Measurements from ENCODE around the gene ERBB3. TPM values are rescaled to one million over a fixed set of nuclear protein-coding genes. Genes with fewer than 3 reads are reported as not detected.

The ERBB3 gene
- total RNA-seq, 4 donors from 2014 or later: 177 to 209 (median 202) TPM

- WGBS, 2 donors: 61 to 64% methylated on average over 3 of the region's 3 CpGs
- H3K4me3 ChIP-seq (ENCODE audit: low read depth, poor library complexity, severe bottlenecking): no peak overlapping the region
- TF ChIP-seq CTCF (IDR thresholded peaks at IDR 0.05): no peak
- no peak for TF ChIP-seq POLR2A (IDR thresholded peaks at IDR 0.05)
- no peak for DNase-seq (ENCODE audit: low spot score in 2 of 2)
- intact Hi-C loops (cut with DNase I; ENCODE audit: low total_unique reads): no loop called here
Measured at GRCh38 chr12:56150563-56150962, 70.6 kb downstream of the ERBB3 start.

GRCh38 chr12:56151672-56152131 lies 71.7 kb downstream of the ERBB3 start:
- TF ChIP-seq POLR2A (IDR thresholded peaks at IDR 0.05) (no peak), CTCF (IDR thresholded peaks at IDR 0.05) (no peak)
- H3K4me3 ChIP-seq (ENCODE audit: low read depth, poor library complexity, severe bottlenecking): peak overlapping the region; percentile 49
- WGBS, 2 donors: 6 to 14% methylated on average over 12 of the region's 12 CpGs
- intact Hi-C loops (cut with DNase I; ENCODE audit: low total_unique reads): no loop called here
- peak; percentile 56 to 91 for DNase-seq (ENCODE audit: low spot score in 2 of 2)

GRCh38 chr12:56152132-56152755 lies 72.3 kb downstream of the ERBB3 start, which contains the start of gene MYL6B:
TSS of gene MYL6B (plus strand) at chr12:56152587. CDS start at chr12:56153919, 1,332 bp downstream.
- peak; percentile 93 to 99 for DNase-seq (ENCODE audit: low spot score in 2 of 2)
- intact Hi-C loops (cut with DNase I; ENCODE audit: low total_unique reads): no loop called here
- 0 to 1% methylated on average over 35 to 36 of the region's 37 CpGs for WGBS, 2 donors
- no peak for TF ChIP-seq CTCF (IDR thresholded peaks at IDR 0.05)
- no peak for TF ChIP-seq POLR2A (IDR thresholded peaks at IDR 0.05)
- H3K4me3 ChIP-seq (ENCODE audit: low read depth, poor library complexity, severe bottlenecking): peak within 1 kb of the TSS; percentile 49

Other genes starting within 250 kb of the ERBB3 start
- gene MMP19, start 237.2 kb upstream of the ERBB3 start, total RNA-seq: 1 to 10 TPM; 3.4 to 9.0 (median 5.1) TPM
- gene PYM1, start 152.3 kb upstream of the ERBB3 start, total RNA-seq: 10 to 100 TPM; 46.8 to 63.7 (median 49.1) TPM
- 100 to 1,000 TPM; 139 to 354 (median 176) TPM for gene DGKA, start 149.0 kb upstream of the ERBB3 start, total RNA-seq
- gene PMEL, start 114.1 kb upstream of the ERBB3 start, total RNA-seq: 10 to 100 TPM; 17.2 to 49.3 (median 34.2) TPM
- 10 to 100 TPM; 18.3 to 25.2 (median 24.0) TPM for gene CDK2, start 113.3 kb upstream of the ERBB3 start, total RNA-seq
- gene RAB5B, start 106.1 kb upstream of the ERBB3 start, total RNA-seq: 100 to 1,000 TPM in 3 of 4 donors, 10 to 100 TPM in 1; 96.9 to 141 (median 129) TPM
- gene SUOX, start 82.9 kb upstream of the ERBB3 start, total RNA-seq: 10 to 100 TPM in 3 of 4 donors, 1 to 10 TPM in 1; 7.6 to 21.4 (median 13.8) TPM
- 1 to 10 TPM; 2.4 to 5.8 (median 3.4) TPM for gene IKZF4, start 59.1 kb upstream of the ERBB3 start, total RNA-seq
- 1,000 to 10,000 TPM in 1 of 4 donors, 100 to 1,000 TPM in 3; 390 to 2,886 (median 552) TPM for gene RPS26, start 38.2 kb upstream of the ERBB3 start, total RNA-seq
- gene PA2G4, start 24.4 kb downstream of the ERBB3 start, total RNA-seq: 100 to 1,000 TPM; 118 to 201 (median 130) TPM
- 1,000 to 10,000 TPM; 3,201 to 5,967 (median 4,725) TPM for gene RPL41, start 36.5 kb downstream of the ERBB3 start, total RNA-seq
- 1 to 10 TPM; 3.4 to 4.4 (median 3.7) TPM for gene ZC3H10, start 38.1 kb downstream of the ERBB3 start, total RNA-seq
- 10 to 100 TPM; 51.2 to 84.1 (median 64.9) TPM for gene ESYT1, start 48.1 kb downstream of the ERBB3 start, total RNA-seq
- gene MYL6B, start 72.4 kb downstream of the ERBB3 start, total RNA-seq: 10 to 100 TPM in 3 of 4 donors, 1 to 10 TPM in 1; 9.0 to 40.1 (median 22.5) TPM
- 1,000 to 10,000 TPM in 1 of 4 donors, 100 to 1,000 TPM in 3; 700 to 1,156 (median 824) TPM for gene MYL6, start 78.2 kb downstream of the ERBB3 start, total RNA-seq
- 10 to 100 TPM; 55.3 to 90.5 (median 63.5) TPM for gene SMARCC2, start 109.3 kb downstream of the ERBB3 start, total RNA-seq
- 10 to 100 TPM; 33.3 to 46.5 (median 42.1) TPM for gene RNF41, start 141.8 kb downstream of the ERBB3 start, total RNA-seq
- 10 to 100 TPM in 3 of 4 donors, 1 to 10 TPM in 1; 9.9 to 23.1 (median 17.9) TPM for gene NABP2, start 144.2 kb downstream of the ERBB3 start, total RNA-seq
- gene SLC39A5, start 149.9 kb downstream of the ERBB3 start, total RNA-seq: not detected
- 10 to 100 TPM; 15.6 to 22.3 (median 18.7) TPM for gene ANKRD52, start 178.2 kb downstream of the ERBB3 start, total RNA-seq
- 10 to 100 TPM in 1 of 4 donors, 1 to 10 TPM in 3; 2.8 to 11.0 (median 5.8) TPM for gene COQ10A, start 186.8 kb downstream of the ERBB3 start, total RNA-seq
- 100 to 1,000 TPM; 118 to 156 (median 150) TPM for gene CS, start 220.2 kb downstream of the ERBB3 start, total RNA-seq
- gene CNPY2, start 235.8 kb downstream of the ERBB3 start, total RNA-seq: 10 to 100 TPM; 23.3 to 40.9 (median 37.7) TPM